HCT116 (cell line): ENCODE measurements around the gene RSPH6A.
A peak's percentile ranks its signal among the peaks of the same experiment; 100 is the strongest.

Experiments used
- CTCF ChIP-seq, 3 experiments: fragments of 200-600 bp in 1 of 3; sonication (generic) in 1 of 3; IDR thresholded peaks in 2 of 3; conservative IDR thresholded peaks in 1 of 3; 2 replicates each; pipeline ENCODE4 v1.5.1; 2012 to 2017; ENCODE audit warnings: low read depth in 2 of 3, low read length in 2 of 3, antibody characterized with exemption in 1 of 3, borderline replicate concordance in 1 of 3, control low read depth in 1 of 3, mild to moderate bottlenecking in 1 of 3, mixed read lengths in 1 of 3, mixed run types in 1 of 3, moderate library complexity in 1 of 3; ENCODE audit not compliant: insufficient read depth in 1 of 3
- EZH2 ChIP-seq: fragments of 200-600 bp; sonication (generic); IDR thresholded peaks from 2 replicates; pipeline ENCODE4 v1.6.1; 2017; ENCODE audit warnings: antibody characterized with exemption, mixed run types
- POLR2A ChIP-seq: IDR thresholded peaks from 2 replicates; pipeline ENCODE4 v1.7.0; 2011; ENCODE audit warnings: borderline replicate concordance; ENCODE audit not compliant: insufficient read depth, insufficient read length; ENCODE audit errors: extremely low read depth
- POLR2AphosphoS5 ChIP-seq: IDR thresholded peaks from 2 replicates; pipeline ENCODE4 v1.6.1; 2011; ENCODE audit warnings: mild to moderate bottlenecking, low read depth, low read length, moderate library complexity
- RAD21 ChIP-seq: IDR thresholded peaks from 2 replicates; pipeline ENCODE4 v1.6.1; 2012; ENCODE audit warnings: low read depth, mild to moderate bottlenecking
- REST ChIP-seq: IDR thresholded peaks from 2 replicates; pipeline ENCODE4 v1.6.1; 2012; ENCODE audit warnings: low read depth
- YY1 ChIP-seq: IDR thresholded peaks from 2 replicates; pipeline ENCODE4 v1.6.1; 2011; ENCODE audit warnings: low read length, low read depth, moderate library complexity, mild to moderate bottlenecking; ENCODE audit not compliant: insufficient replicate concordance; ENCODE audit errors: extremely low read depth
- TF ChIP-seq, protein P1 (sequence below): IDR thresholded peaks from 2 replicates; pipeline ENCODE4 v1.6.1; 2012

- TF ChIP-seq RAD21 (no peak; the same call in 1 of the 2 replicates), CTCF (IDR thresholded peaks at IDR 0.05 in 2 of 3, conservative IDR thresholded peaks at IDR 0.05 in 1 of 3; ENCODE audit: borderline replicate concordance in 1 of 3, insufficient read depth in 1 of 3, low read depth in 2 of 3, low read length in 2 of 3) (no peak), REST (no peak), POLR2A (peak; percentile 64), POLR2AphosphoS5 (peak; percentile 52; the same call in 1 of the 2 replicates), EZH2 (no peak), YY1 (peak; percentile 78)
- TF ChIP-seq, protein P1, sequence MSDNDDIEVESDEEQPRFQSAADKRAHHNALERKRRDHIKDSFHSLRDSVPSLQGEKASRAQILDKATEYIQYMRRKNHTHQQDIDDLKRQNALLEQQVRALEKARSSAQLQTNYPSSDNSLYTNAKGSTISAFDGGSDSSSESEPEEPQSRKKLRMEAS = peak; percentile 89
Measured at GRCh38 chr19:45768984-45769782, 45.9 kb downstream of the RSPH6A start, which contains the start of gene SIX5.
